ENCODE results near the gene LCLAT1. TPM values are rescaled to one million over a fixed set of nuclear protein-coding genes. Genes with fewer than 3 reads are reported as not detected.

LCLAT1 gene
- total RNA-seq, 1 donor from 2014 or later = 14.6 TPM

GRCh38 chr2:30679426-30680088 is 232.5 kb downstream of the LCLAT1 start:
- no peak for DNase-seq

GRCh38 chr2:30680121-30680520 is 233.1 kb downstream of the LCLAT1 start:
- no peak for DNase-seq

DNA sequence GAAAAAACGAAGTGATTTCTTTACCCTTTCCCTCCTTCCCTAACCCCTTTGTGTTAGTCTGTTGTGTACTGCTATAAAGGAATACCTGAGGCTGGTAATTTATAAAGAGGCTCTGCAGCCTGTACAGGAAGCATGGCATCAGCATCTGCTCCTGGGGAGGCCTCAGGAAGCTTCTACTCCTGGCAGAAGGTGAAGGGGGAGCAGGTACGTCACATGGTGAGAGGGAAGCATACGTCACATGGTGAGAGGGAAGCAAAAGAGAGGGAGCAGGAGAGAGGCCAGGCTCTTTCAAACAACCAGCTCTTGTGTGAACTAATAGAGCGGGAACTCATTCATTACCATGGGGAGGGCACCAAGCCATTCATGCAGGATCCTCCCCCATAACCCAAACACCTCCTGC is 234.0 kb downstream of the LCLAT1 start:
- no peak for DNase-seq

GRCh38 chr2:30683236-30683956 is 236.3 kb downstream of the LCLAT1 start:
- DNase-seq = no peak

- DNase-seq = no peak
Measured at GRCh38 chr2:30684026-30684425, 237.0 kb downstream of the LCLAT1 start.

DNA sequence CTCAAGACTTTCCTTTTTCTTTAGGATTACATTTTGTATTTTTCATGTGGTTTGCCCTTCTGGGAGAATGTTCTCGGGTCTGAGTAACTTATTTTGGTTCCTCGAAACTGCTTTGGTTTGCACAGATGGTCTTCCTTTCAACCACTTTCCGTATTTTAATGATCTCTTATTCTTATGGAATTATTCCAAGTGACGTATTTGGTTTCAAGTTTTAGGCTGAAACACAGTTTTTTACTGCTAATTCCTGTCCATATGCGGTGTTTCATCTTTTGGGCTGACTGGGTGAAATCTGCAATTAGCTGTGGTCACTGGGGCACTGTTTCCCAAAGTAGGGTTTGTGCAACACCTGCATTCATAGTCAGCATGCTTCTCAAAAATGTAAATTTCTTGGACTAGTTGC is 237.5 kb downstream of the LCLAT1 start:
- DNase-seq = no peak

DNA sequence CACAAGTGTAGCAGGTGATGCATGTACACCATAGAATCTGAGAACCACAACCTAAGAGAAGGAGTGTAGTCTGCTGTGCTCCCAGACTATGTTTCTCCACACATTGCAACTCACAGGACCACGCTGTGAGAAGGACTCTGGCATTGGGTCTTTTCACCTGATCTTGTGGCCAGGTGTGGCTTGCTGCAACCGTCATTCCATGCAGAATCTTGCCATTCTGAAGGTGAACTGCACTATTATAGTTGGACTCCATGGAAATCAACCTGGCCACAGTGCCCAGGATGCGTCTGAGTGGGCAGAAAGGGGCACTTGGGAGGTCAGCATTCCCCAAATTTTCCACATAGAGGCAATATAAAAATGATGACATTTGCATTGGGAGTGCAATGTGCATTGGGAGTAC is 237.9 kb downstream of the LCLAT1 start:
- no peak for DNase-seq

DNA sequence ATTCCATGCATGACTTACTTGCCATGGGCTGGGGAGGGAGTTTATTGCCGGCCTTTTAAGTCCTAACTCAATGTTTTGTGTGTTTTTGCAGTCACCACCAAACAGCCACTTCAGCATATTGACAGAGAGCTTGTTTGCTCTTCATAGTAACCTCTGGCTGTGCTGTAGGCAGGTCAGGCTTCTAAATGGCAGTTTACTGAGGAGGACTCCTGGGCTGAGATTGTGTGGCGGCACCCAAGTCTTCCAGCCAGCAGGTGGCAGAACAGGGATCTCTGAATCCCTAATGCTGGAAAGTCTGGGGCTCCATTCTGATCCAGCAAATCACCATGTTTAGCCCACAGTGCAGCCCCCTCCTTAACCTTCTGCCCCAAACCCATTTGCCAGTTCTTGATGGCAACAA is 239.0 kb downstream of the LCLAT1 start:
- DNase-seq = no peak

DNA sequence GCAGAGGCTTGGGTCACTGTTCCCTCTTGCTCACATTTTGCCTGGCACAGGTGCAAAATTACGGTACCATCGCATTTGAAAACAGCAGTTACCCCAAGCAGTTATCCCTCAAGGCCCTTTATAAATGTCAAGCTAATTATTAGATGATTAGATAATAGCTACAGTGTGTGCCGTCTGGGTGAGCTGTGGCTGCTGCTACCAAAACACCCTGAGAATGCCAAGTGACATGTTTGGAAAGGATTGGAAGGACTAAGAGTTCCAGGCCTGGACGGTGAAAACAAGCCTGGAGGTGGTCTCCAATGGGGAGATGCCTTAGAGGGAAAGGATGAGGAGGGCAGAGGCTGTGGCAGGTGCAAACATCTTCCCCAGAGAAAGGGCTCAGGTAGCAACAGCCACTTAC is 239.6 kb downstream of the LCLAT1 start:
- DNase-seq = no peak

GRCh38 chr2:30688956-30689401 is 241.9 kb downstream of the LCLAT1 start:
- no peak for DNase-seq

DNA sequence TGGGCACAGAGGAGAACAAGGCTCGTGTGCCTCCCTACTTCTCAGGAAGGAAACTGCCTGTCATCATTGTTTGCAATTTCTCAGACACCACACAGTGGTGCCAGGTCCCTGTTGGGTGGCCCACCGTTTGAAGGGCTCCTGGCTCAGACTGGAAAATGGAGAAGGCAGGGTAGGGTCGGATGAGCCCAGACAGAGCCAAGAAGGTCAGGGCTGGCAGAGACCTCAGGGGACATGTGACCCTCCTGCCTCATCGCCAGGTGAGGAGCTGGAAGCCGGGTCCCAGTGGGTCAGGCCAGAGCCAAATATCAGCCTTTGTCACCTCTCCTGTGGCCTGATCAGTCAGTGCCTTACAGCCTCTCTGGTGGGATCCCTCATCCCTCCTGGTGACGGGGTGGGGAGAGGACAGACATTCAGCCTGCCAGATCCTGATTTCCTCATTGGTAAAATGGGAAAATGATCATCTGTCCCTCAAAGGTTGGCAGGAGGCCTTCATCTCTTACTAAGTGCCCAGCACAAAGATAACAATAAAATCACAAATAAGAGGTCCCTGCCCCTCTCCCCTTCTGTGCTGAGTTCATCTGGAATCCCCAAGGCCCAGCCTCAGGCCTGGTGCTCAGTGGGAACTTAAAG is 242.6 kb downstream of the LCLAT1 start:
- DNase-seq = no peak

DNA sequence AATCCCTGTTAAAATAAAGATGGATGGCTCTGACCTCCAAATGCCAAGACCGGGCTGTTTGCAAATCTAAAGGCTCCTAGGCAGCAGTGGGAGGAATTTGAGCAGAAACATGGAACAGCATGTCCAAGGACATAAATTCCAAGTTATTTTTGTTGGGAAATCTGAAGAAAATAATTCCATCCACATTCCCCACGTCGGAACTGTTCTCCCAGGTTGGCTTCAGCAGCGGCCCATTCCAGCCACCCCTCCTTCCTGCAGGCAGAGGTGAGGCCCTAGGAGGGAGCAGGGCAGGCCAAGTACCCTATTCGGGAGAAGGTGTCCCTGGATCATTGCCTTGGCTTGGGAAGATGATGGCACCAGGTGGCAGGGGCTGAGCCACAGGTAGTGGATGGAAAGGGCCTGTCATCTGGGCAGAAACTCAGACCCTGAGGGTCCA is 243.1 kb downstream of the LCLAT1 start:
- DNase-seq = no peak

DNA sequence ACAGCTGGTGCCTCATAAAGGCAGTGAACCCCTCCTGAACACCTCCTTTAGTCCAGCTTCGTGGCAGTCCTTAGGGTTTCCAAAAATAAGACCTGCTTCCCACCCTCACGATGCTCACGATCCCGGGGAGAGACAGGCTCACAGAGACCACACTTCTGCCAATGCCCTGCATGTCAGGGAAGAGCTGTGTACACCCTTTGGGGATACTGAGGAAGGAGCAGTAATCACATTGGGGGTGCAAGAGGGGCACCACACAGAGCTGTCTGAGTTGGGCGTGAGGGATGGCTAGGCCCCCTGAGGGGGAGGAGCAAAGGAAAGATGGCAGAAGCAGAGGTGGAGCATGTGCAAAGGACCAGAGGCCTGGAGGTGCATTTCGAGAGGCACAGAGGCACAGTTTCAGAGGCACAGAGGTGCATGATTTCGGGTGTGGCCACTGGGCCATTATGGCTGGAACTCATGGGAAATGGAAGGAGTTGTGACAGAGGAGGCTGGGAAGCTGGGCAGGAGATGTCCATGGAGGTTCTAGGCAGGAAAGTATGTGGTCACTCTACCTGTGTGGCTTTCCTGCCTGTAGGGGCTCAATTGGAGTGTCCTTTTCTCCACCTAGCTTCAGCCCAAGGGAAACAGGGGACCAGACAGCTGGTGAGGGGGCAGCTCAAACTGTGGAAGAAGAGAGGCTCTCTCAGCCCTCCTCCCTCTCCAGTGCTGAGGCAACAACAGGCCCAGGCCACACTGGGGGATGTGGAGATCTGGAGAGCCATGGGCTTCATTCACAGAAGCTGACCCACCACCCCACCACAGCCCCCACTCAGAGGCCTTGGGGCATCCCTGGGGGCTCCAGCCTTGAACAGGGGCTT is 244.3 kb downstream of the LCLAT1 start:
- no peak for DNase-seq

DNA sequence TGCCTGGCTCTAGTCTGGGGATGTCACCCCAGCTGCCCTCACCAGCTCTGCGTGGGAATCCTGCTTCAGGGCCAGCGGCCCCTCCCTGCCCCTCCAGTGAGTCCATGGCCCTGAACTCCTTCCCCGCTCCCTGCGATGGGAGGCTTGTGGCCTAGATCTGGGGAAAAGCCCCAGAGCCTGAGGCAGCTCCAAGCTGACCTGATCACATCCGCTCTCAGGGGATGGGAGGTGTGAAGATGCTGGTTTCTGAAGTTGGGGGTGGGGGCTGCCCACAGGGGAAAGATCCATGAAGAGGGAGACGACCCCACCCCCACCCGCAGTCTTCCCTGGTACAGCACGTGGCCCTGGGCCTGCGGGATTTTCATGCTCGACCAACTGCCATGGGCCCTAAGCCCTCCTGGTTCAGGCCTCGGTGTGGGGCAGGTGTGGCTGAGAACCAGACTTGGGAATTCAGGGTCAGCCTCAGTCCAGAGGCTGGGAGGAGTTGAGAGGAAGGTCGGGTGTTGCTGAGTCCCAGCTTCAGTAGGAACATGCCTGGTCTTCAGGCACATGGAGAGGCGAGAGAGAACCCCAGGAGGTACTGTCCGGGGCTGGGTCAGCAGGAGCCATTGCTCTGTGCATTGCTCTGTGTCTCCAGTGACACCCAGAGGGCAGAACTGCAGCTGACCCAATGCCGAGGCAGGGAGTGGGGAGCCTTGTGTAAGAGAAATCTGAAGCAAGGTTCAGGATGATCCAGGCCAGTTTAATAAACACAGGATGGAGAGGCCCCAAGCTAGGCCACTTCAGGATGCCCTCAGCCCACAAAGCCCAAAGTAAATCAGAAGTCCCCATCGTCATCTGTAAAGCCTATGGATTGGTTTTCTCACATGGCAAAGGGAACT is 245.1 kb downstream of the LCLAT1 start:
- DNase-seq = no peak

DNA sequence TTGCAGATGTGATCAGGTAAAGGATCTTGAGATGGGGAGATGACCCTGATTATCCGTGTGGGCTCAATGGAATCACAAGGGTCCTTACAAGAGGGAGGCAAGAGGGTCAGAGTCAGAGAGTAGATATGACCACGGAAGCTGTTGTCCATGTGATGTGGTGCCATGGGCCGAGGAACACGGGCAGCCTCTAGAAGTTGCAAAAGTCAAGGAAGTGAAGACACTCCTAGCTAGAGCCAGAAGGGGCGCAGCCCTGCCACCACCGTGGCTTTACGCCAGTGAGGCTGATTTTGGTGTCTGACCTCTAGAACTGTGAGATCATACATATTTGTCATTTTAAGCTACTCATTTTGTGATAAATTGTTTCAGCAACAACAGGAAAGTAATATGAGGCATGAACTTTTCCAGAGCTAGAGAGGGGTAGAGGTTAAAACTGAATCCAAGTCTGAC is 245.8 kb downstream of the LCLAT1 start:
- no peak for DNase-seq

Other genes with a start within 250 kb of the LCLAT1 start
- 25.1 and 49.9 TPM in 2 replicates for gene LBH, start 215.7 kb upstream of the LCLAT1 start, total RNA-seq

Measured in dermis blood vessel endothelial cell (primary cell).